K562 (cell line): Measurements from ENCODE around the gene CBX4. TPM values are rescaled to one million over a fixed set of nuclear protein-coding genes. Genes with fewer than 3 reads are reported as not detected.

Experiments
- BCL6 ChIP-seq: fragments of 250-450 bp; sonication (Bioruptor Pico); IDR thresholded peaks from 2 replicates; pipeline ENCODE4 v1.4.0; 2020
- BMI1 ChIP-seq: fragments of 150-350 bp; IDR thresholded peaks from 2 replicates; pipeline ENCODE4 v1.6.1; 2014; ENCODE audit warnings: low read length
- CXXC5 ChIP-seq: fragments of 250-450 bp; sonication (Bioruptor Pico); IDR thresholded peaks from 2 replicates; pipeline ENCODE4 v1.8.0; 2022; ENCODE audit warnings: inconsistent platforms, mild to moderate bottlenecking, moderate library complexity
- E2F3 ChIP-seq: fragments of 250-450 bp; sonication (Bioruptor Pico); IDR thresholded peaks from 2 replicates; pipeline ENCODE4 v1.4.0; 2020; ENCODE audit warnings: mild to moderate bottlenecking
- ETV6 ChIP-seq, 3 experiments: fragments of 150-350 bp in 1 of 3; sonication (generic) in 1 of 3; formaldehyde crosslinking in 1 of 3; IDR thresholded peaks; 2 replicates each; pipeline versions ENCODE4 v1.6.1 to v1.8.0; 2014 to 2022; ENCODE audit warnings: borderline replicate concordance in 2 of 3, low read depth in 2 of 3, antibody characterized with exemption in 1 of 3, low read length in 1 of 3, mild to moderate bottlenecking in 1 of 3, missing genetic modification reagents in 1 of 3
- GABPB2 ChIP-seq: fragments of 250-450 bp; sonication (Bioruptor Pico); conservative IDR thresholded peaks from 2 replicates; pipeline ENCODE4 v1.5.1; 2021; ENCODE audit warnings: mild to moderate bottlenecking
- ILF3 ChIP-seq: fragments of 450-650 bp; IDR thresholded peaks from 2 replicates; pipeline ENCODE4 v1.6.1; 2018; ENCODE audit warnings: antibody characterized with exemption, mild to moderate bottlenecking, moderate library complexity, borderline replicate concordance
- MCM2 ChIP-seq: fragments of 450-650 bp; IDR thresholded peaks from 2 replicates; pipeline ENCODE4 v1.6.1; 2017; ENCODE audit warnings: low read depth, mild to moderate bottlenecking
- MYC ChIP-seq, 2 experiments: fragments of 250-450 bp in 1 of 2; sonication (Bioruptor Pico) in 1 of 2; IDR thresholded peaks; 2 replicates each; pipeline versions ENCODE4 v1.5.1 to v1.6.1; 2012 to 2021; ENCODE audit warnings: low read depth in 2 of 2, borderline replicate concordance in 1 of 2, improper control_type of control experiment in 1 of 2, low read length in 1 of 2, mild to moderate bottlenecking in 1 of 2, moderate library complexity in 1 of 2
- POLR2AphosphoS5 ChIP-seq: IDR thresholded peaks from 2 replicates; pipeline ENCODE4 v1.6.1; 2011; ENCODE audit warnings: mild to moderate bottlenecking, low read depth, low read length, moderate library complexity; ENCODE audit not compliant: control insufficient read depth, insufficient read depth
- SMARCB1 ChIP-seq: IDR thresholded peaks from 2 replicates; pipeline ENCODE4 v1.6.1; 2011; ENCODE audit warnings: improper control_type of control experiment, low read depth; ENCODE audit not compliant: insufficient read length
- ZNF274 ChIP-seq: IDR thresholded peaks from 2 replicates; pipeline ENCODE4 v1.6.1; 2011; ENCODE audit warnings: low read depth, mild to moderate bottlenecking, low read length, moderate library complexity, borderline replicate concordance
- ZNF282 ChIP-seq: sonication (generic); formaldehyde crosslinking; IDR thresholded peaks from 2 replicates; pipeline ENCODE4 v1.8.1; 2023; ENCODE audit warnings: missing genetic modification reagents
- ZNF408 ChIP-seq: fragments of 250-450 bp; sonication (Bioruptor Pico); IDR thresholded peaks from 2 replicates; pipeline ENCODE4 v1.4.0; 2020; ENCODE audit warnings: low read depth, mild to moderate bottlenecking, moderate library complexity
- ZNF57 ChIP-seq: fragments of 450-650 bp; formaldehyde crosslinking; IDR thresholded peaks from 2 replicates; pipeline ENCODE4 v1.4.0; 2020; ENCODE audit warnings: mild to moderate bottlenecking, moderate library complexity
- ZNF644 ChIP-seq: fragments of 200-800 bp; sonication (Bioruptor generic); IDR thresholded peaks from 2 replicates; pipeline ENCODE4 v1.6.1; 2016; ENCODE audit warnings: low read depth, missing genetic modification characterization, missing compliant biosample characterization
- ZNF785 ChIP-seq: fragments of 250-450 bp; sonication (Bioruptor Pico); IDR thresholded peaks from 2 replicates; pipeline ENCODE4 v1.4.0; 2020; ENCODE audit warnings: mild to moderate bottlenecking
- polyA plus RNA-seq, 8 experiments: library from polyadenylated mRNA; depleted of rRNA in 4 of 8; stranded (reverse) in 5 of 8; unstranded in 3 of 8; fragments of >200 nt; fragmentation: Nextera tagmentation in 2 of 8; fragmentation: Illumina TruSeq in 1 of 8; extraction: Ambion mirVana in 2 of 8; extraction: Trizol in 1 of 8; gene quantifications; 2 replicates each; pipeline versions ENCODE4 v1.2.1 to v1.2.3, GENCODE V29; 2011 to 2014; ENCODE audit warnings: inconsistent platforms in 1 of 8, missing spikeins in 1 of 8
- total RNA-seq, 7 experiments: library from RNA; depleted of rRNA in 6 of 7; stranded (reverse); fragments of >200 nt in 6 of 7; fragmentation: Illumina TruSeq in 2 of 7; extraction: Trizol in 2 of 7; gene quantifications; 2 replicates each; pipeline versions ENCODE4 v1.2.1 to v1.2.3, GENCODE V29; 2011 to 2021; ENCODE audit warnings: low replicate concordance in 1 of 7
- TF ChIP-seq, protein P1 (sequence below): sonication (generic); formaldehyde crosslinking; IDR thresholded peaks from 2 replicates; pipeline ENCODE4 v1.5.0; 2020; ENCODE audit warnings: missing genetic modification reagents
- TF ChIP-seq, protein P2 (sequence below): sonication (generic); formaldehyde crosslinking; IDR thresholded peaks from 2 replicates; pipeline ENCODE4 v1.8.1; 2023; ENCODE audit warnings: mild to moderate bottlenecking, missing genetic modification reagents, moderate library complexity

The CBX4 gene
- total and polyA plus RNA-seq, 9 of the 15 experiments (the other 6 are each of a cell fraction or from before 2014, with no cell fraction given), result 0.98 to 50.5 (median 10.0) TPM

- TF ChIP-seq ZNF644 (tag) (no peak), ZNF785 (CRISPR knock-in tag) (no peak), ZNF274 (no peak), SMARCB1 (no peak), CXXC5 (CRISPR knock-in tag) (peak; percentile 97), BCL6 (CRISPR knock-in tag) (no peak), E2F3 (CRISPR knock-in tag) (0 out of 2 replicates have a peak, but pooled peaks have one; percentile 36), ZNF282 (no peak), ILF3 (no peak), MCM2 (no peak), GABPB2 (CRISPR knock-in tag) (no peak), ETV6 (IDR thresholded peaks at IDR 0.05; ENCODE audit: borderline replicate concordance in 1 of 2, low read depth in 2 of 2, low read length in 1 of 2) (no peak), ETV6 (CRISPR knock-in tag; IDR thresholded peaks at IDR 0.05; ENCODE audit: borderline replicate concordance) (0 out of 2 replicates have a peak, but pooled peaks have one; percentile 22), BMI1 (no peak), MYC (IDR thresholded peaks at IDR 0.05; ENCODE audit: low read depth, low read length) (peak; percentile 93), MYC (CRISPR knock-in tag; IDR thresholded peaks at IDR 0.05; ENCODE audit: borderline replicate concordance, low read depth) (no peak), ZNF57 (CRISPR knock-in tag) (no peak), POLR2AphosphoS5 (peak; percentile 82), ZNF408 (no peak)
- TF ChIP-seq, protein P1, sequence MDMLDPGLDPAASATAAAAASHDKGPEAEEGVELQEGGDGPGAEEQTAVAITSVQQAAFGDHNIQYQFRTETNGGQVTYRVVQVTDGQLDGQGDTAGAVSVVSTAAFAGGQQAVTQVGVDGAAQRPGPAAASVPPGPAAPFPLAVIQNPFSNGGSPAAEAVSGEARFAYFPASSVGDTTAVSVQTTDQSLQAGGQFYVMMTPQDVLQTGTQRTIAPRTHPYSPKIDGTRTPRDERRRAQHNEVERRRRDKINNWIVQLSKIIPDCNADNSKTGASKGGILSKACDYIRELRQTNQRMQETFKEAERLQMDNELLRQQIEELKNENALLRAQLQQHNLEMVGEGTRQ (CRISPR knock-in tag), result no peak
- TF ChIP-seq, protein P2, sequence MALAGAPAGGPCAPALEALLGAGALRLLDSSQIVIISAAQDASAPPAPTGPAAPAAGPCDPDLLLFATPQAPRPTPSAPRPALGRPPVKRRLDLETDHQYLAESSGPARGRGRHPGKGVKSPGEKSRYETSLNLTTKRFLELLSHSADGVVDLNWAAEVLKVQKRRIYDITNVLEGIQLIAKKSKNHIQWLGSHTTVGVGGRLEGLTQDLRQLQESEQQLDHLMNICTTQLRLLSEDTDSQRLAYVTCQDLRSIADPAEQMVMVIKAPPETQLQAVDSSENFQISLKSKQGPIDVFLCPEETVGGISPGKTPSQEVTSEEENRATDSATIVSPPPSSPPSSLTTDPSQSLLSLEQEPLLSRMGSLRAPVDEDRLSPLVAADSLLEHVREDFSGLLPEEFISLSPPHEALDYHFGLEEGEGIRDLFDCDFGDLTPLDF (CRISPR knock-in tag), result peak; percentile 67; the same call in 1 of the 2 replicates
Observed at GRCh38 chr17:79839356-79840268, at the start of gene CBX4 (continued).
